Kidney (tissue), 14 donors: ENCODE measurements around the gene GPX5. TPM values are rescaled to one million over a fixed set of nuclear protein-coding genes. Genes with fewer than 3 reads are reported as not detected.

Experiments
- DNase-seq, 5 donors: peaks; one replicate each; pipeline ENCODE4 v3.0.0-alpha.2; 2013 to 2020
- FAIRE-seq: peaks from 2 replicates; lab custom pipeline; 2012; peaks lifted over from hg19 to GRCh38; lab: Jason Lieb, UNC
- H3K27ac ChIP-seq, 2 donors: one replicate each; pipeline ENCODE4 v1.7.0; 2013; ENCODE audit warnings: low read depth in 2 of 2, low read length in 2 of 2, inconsistent platforms in 1 of 2
- H3K27me3 ChIP-seq: one replicate; pipeline ENCODE4 v1.7.1; 2013; ENCODE audit warnings: low read length, inconsistent platforms; ENCODE audit not compliant: control insufficient read depth, insufficient read depth
- H3K36me3 ChIP-seq, 3 donors: one replicate each; pipeline versions ENCODE4 v1.7.0 to v1.7.1; 2013; ENCODE audit warnings: low read length in 3 of 3, control low read depth in 1 of 3, inconsistent platforms in 1 of 3; ENCODE audit not compliant: insufficient read depth in 3 of 3, control insufficient read depth in 2 of 3
- H3K4me1 ChIP-seq, 3 donors: one replicate each; pipeline versions ENCODE4 v1.7.0 to v1.7.1; 2013; ENCODE audit warnings: low read length in 3 of 3, inconsistent platforms in 1 of 3, low read depth in 1 of 3; ENCODE audit not compliant: control insufficient read depth in 2 of 3, insufficient read depth in 2 of 3
- H3K4me3 ChIP-seq, 3 donors: one replicate each; pipeline versions ENCODE4 v1.7.0 to v1.8.1; 2013; ENCODE audit warnings: low read length in 3 of 3, control low read depth in 1 of 3, inconsistent platforms in 1 of 3
- H3K9ac ChIP-seq, 3 donors: one replicate each; pipeline versions ENCODE4 v1.7.0 to v1.7.1; 2013; ENCODE audit warnings: low read length in 3 of 3, control low read depth in 1 of 3, inconsistent platforms in 1 of 3
- H3K9me3 ChIP-seq, 3 donors: one replicate each; pipeline versions ENCODE4 v1.7.0 to v1.7.1; 2013; ENCODE audit warnings: low read length in 3 of 3, control low read depth in 1 of 3, inconsistent platforms in 1 of 3; ENCODE audit not compliant: control insufficient read depth in 2 of 3, insufficient read depth in 1 of 3
- CTCF ChIP-seq: IDR thresholded peaks from 3 replicates; pipeline ENCODE4 v1.5.1; 2012; ENCODE audit warnings: mild to moderate bottlenecking, moderate library complexity, borderline replicate concordance; ENCODE audit not compliant: insufficient read depth; ENCODE audit errors: extremely low read depth
- intact Hi-C: fragments of 100-400 bp; cut with DNase I; formaldehyde crosslinking; loops from one replicate; pipeline ENCODE4 v1.11.1; 2022
- polyA plus RNA-seq: library from polyadenylated mRNA; stranded (reverse); fragments of 350-450 nt; fragmentation: Illumina TruSeq; extraction: RNeasy Lipid Tissue Mini Kit (QIAGEN cat#74804); gene quantifications from one replicate; pipeline ENCODE4 v1.2.3, GENCODE V29; 2014; ENCODE audit warnings: low read depth, low replicate concordance; ENCODE audit not compliant: insufficient read depth
- total RNA-seq: library from RNA; stranded (reverse); fragmentation: NEBNext Ultra II Directional; extraction: Animal tissue kit (Norgen Biotek cat#: 25700); gene quantifications from one replicate; pipeline ENCODE4 v1.2.1, GENCODE V29; 2021
- donor health status: control.
- donor health status: control.
- donor health status: control.
- donor health status: control.
- donor health status: control.
- donor health status: DM: yes; HTN: yes; CAD: no.
- donor health status: Normal renal cell carcinoma (clear cell type).

GPX5 gene
- total and polyA plus RNA-seq, 2 donors from 2014 or later: not detected

GRCh38 chr6:28566527-28567252 lies 41.0 kb downstream of the GPX5 start:
- Histone ChIP-seq H3K9ac (no peak overlapping the region), H3K9me3 (no peaks in the 10 kb centered on the region), H3K36me3 (no peaks in the 10 kb centered on the region), H3K4me1 (no peaks in the 10 kb centered on the region), H3K27me3 (no peaks in the 10 kb centered on the region), H3K27ac (no peak overlapping the region), H3K4me3 (no peak overlapping the region)
- no peak for TF ChIP-seq CTCF
- FAIRE-seq: no peak
- no peak for DNase-seq
- intact Hi-C loops: no loop called here

GRCh38 chr6:28567506-28567905 lies 41.8 kb downstream of the GPX5 start:
- H3K9ac ChIP-seq: no peak overlapping the region
- DNase-seq: no peak
- H3K4me1 ChIP-seq: no peaks in the 10 kb centered on the region
- no peaks in the 10 kb centered on the region for H3K36me3 ChIP-seq
- intact Hi-C loops: no loop called here
- H3K27ac ChIP-seq: no peak overlapping the region
- H3K27me3 ChIP-seq: no peaks in the 10 kb centered on the region
- no peaks in the 10 kb centered on the region for H3K9me3 ChIP-seq
- H3K4me3 ChIP-seq: no peak overlapping the region
- FAIRE-seq: no peak
- TF ChIP-seq CTCF: no peak

- intact Hi-C loops: no loop called here
- DNase-seq (no peak), FAIRE-seq (no peak)
- Histone ChIP-seq H3K9ac (no peak overlapping the region), H3K4me3 (no peak overlapping the region), H3K4me1 (no peaks in the 10 kb centered on the region), H3K27ac (no peak overlapping the region), H3K9me3 (no peaks in the 10 kb centered on the region), H3K27me3 (no peaks in the 10 kb centered on the region), H3K36me3 (no peaks in the 10 kb centered on the region)
- TF ChIP-seq CTCF: no peak
Observed at GRCh38 chr6:28568515-28569108, 42.9 kb downstream of the GPX5 start.
